HL-60 (cell line): Measurements from ENCODE around the gene GRK7.
"Not testable (repeated sequence)": the region's sequence is repeated elsewhere in the genome, so short reads cannot be mapped to it uniquely, and the experiment has no call there.

Experiments used
- CTCF ChIP-seq: IDR thresholded peaks from one replicate; pipeline ENCODE4 v1.5.1; 2011; ENCODE audit warnings: low read length, control low read depth, inconsistent platforms; ENCODE audit not compliant: insufficient read depth
- GABPA ChIP-seq: IDR thresholded peaks from 2 replicates; pipeline ENCODE4 v1.6.1; 2012; ENCODE audit warnings: low read depth
- POLR2AphosphoS5 ChIP-seq: IDR thresholded peaks from 2 replicates; pipeline ENCODE4 v1.6.1; 2012; ENCODE audit warnings: low read depth
- REST ChIP-seq: IDR thresholded peaks from 2 replicates; pipeline ENCODE4 v1.6.1; 2012; ENCODE audit warnings: low read depth; ENCODE audit not compliant: insufficient replicate concordance

GRCh38 chr3:141803538-141803937 is 40.3 kb downstream of the GRK7 start:
- TF ChIP-seq REST, CTCF, GABPA, POLR2AphosphoS5: not testable (repeated sequence)
